COR-L47 (cell line): ENCODE results near the gene CCNQ.

ENCODE experiments used
- DNase-seq: peaks from one replicate; lab custom pipeline; 2025; lab: John Stamatoyannopoulos, UW

Gene CCNQ

GRCh38 chrX:153539171-153539978 lies 59.6 kb downstream of the CCNQ start:
- no peak for DNase-seq

GRCh38 chrX:153538424-153538823 lies 60.5 kb downstream of the CCNQ start:
- DNase-seq, result no peak
